ENCODE data around the gene KBTBD13. TPM values are rescaled to one million over a fixed set of nuclear protein-coding genes. Genes with fewer than 3 reads are reported as not detected.
A peak's percentile ranks its signal among the peaks of the same experiment; 100 is the strongest.

Gene KBTBD13
- total and polyA plus RNA-seq, 12 donors: 0.84 to 20.5 (median 4.6) TPM

DNA sequence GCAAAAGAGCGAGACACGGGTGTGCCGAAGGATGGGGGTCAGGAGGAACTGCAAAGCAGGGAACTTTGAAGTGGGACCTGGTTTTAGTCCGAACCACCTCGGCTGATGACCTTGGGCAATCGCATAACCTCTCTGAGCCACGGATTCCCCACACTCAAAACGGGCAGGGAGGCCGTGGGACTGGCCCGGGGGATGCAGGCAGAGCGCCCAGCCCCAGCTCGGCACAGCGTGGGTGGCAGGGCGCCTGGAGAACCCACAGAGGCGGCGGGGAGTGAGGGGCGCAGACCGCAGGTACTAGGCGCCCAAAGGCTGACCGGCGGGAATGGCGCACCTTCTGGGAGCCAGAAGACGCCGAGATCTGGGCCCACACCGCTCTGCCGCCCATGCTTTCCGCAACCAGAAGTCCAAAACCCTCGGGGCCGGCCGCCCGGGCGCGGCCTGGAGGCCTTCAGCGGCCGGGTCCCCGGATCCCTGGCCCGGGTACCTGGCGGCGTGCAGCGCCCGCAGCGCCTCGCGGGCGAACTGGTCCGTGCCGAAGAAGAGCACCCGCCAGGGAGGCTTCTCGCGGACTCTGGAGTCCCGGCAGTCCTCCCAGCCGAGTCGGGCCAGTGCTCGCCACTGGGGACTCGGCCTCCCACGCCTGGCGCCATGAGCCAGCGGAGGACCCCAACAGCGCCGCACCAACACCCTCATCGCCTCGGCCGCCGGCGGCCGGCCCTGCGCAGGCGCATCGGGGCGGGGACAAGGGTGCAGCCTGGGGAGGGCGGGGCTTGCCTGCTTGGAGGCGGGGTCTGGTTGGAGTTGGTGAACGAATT lies 47.4 kb upstream of the KBTBD13 start, which contains the start of gene MTFMT:
Gene MTFMT, minus strand, starts transcription at position 719 of the 815 bp plus-strand sequence. Its CDS starts 26 bp downstream, at position 693.
- ATAC-seq (peak; percentile 94 to 98 (median 97)), DNase-seq (peak; percentile 93 to 95)
- peak within 1 kb of the TSS; percentile 8 to 89 (median 84) for H3K27ac ChIP-seq
- H3K36me3 ChIP-seq: peaks cover 0 to 29% (median 23%) of the 10 kb centered on the region in 9 donors
- 0 to 1% methylated on average over 66 to 73 of the region's 73 CpGs for WGBS, 2 donors
- no peaks in the 10 kb centered on the region for H3K9me3 ChIP-seq
- intact Hi-C loops (cut with DNase I): loop anchor here in 1 of 10 donors (5.0 kb wide), 1 partner anchor 42 kb away; the partner anchor contains the start of gene SPG21
- peak within 1 kb of the TSS; percentile 45 to 99 (median 94) for H3K4me3 ChIP-seq
- TF ChIP-seq, protein P1, sequence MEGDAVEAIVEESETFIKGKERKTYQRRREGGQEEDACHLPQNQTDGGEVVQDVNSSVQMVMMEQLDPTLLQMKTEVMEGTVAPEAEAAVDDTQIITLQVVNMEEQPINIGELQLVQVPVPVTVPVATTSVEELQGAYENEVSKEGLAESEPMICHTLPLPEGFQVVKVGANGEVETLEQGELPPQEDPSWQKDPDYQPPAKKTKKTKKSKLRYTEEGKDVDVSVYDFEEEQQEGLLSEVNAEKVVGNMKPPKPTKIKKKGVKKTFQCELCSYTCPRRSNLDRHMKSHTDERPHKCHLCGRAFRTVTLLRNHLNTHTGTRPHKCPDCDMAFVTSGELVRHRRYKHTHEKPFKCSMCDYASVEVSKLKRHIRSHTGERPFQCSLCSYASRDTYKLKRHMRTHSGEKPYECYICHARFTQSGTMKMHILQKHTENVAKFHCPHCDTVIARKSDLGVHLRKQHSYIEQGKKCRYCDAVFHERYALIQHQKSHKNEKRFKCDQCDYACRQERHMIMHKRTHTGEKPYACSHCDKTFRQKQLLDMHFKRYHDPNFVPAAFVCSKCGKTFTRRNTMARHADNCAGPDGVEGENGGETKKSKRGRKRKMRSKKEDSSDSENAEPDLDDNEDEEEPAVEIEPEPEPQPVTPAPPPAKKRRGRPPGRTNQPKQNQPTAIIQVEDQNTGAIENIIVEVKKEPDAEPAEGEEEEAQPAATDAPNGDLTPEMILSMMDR (IDR thresholded peaks at IDR 0.05): peak in 1 of 9 donors; percentile 10
- H3K4me1 ChIP-seq: peaks cover 2 to 34% (median 17%) of the 10 kb centered on the region in 9 donors
- no peaks in the 10 kb centered on the region for H3K27me3 ChIP-seq

DNA sequence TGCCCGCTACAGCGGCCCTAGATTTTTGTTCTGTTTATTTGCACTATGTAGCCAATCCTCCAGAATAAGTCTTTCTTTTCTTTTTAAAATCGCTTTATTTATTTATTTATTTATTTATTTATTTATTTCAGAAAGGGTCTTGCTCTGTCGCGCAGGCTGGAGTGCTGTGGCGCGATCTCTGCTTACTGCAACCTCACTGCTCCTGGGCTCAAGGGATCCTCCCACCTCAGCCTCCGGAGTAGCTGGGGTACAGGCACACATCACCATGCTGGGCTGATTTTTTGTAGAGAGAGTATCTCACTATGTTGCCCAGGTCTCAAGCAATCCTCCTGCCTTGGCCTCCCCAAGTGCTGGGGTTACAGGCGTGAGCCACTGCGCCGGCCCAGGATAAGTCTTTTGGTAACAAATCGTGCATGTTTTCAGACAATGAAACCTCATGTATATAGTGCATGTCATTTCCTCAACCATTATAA lies 46.8 kb upstream of the KBTBD13 start:
- H3K27ac ChIP-seq: peak overlapping the region in 8 of 10 donors; percentile 73 to 89 (median 84)

DNA sequence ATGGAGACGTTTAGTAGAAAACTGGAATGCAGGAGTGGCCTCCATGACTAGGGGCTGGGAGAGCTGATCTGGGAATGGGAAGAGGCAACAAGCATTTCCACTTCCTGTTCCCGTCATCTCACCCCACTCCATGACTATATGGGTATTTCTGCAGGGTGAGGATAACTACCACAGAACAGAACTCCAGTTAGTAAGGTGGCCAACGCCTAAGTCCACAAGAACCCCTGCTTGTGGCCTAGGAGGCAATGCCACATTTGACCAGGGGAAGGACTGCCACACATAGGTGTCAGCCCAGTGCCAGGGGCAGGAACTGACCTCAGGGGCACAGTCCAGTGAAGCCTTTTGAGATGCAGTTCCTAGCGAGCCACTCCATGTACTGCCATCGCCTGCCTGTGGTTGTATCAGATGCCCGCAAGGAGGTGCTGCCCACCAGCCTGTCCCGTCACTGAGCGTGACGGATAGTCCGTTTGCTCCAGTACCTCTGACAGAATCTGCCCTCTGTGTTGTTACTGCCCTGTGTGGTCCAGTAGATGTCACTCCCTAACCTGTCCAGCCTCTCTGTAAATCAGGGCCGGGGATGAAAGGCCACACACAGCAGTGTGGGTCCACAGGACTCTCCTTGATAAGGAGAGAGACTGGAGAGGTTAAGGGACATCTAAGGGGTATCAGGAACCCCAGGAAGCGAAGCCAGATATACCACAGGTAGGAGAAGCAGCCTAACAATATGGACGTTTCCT lies 43.6 kb upstream of the KBTBD13 start:
- Histone ChIP-seq H3K36me3 (no peaks in the 10 kb centered on the region), H3K4me3 (no peak overlapping the region), H3K27ac (no peak overlapping the region), H3K9me3 (no peaks in the 10 kb centered on the region), H3K27me3 (no peaks in the 10 kb centered on the region), H3K4me1 (peaks cover 2 to 24% (median 13%) of the 10 kb centered on the region in 9 donors)
- WGBS, 2 donors: 31 to 33% methylated on average over 13 of the region's 13 CpGs
- peak; percentile 38 to 50 for DNase-seq
- intact Hi-C loops (cut with DNase I): loop anchor here in 7 of 10 donors (2.0 to 10.0 kb wide), 9 partner anchors 49 to 262 kb away; partner anchors contain the start of genes PARP16 (in 2 of the 7) and RNU5A-1 (in 2 of the 7)
- TF ChIP-seq, protein P1 (IDR thresholded peaks at IDR 0.05): peak; percentile 18 to 71 (median 56)
- peak in 7 of 8 donors; percentile 30 to 78 (median 61) for ATAC-seq

More for the DNA sequence above, 46.8 kb upstream of the KBTBD13 start:
- 63 to 65% methylated on average over 12 of the region's 12 CpGs for WGBS, 2 donors
- peaks cover 2 to 34% (median 17%) of the 10 kb centered on the region in 9 donors for H3K4me1 ChIP-seq
- H3K36me3 ChIP-seq: peaks cover 0 to 22% (median 17%) of the 10 kb centered on the region in 9 donors
- no peaks in the 10 kb centered on the region for H3K27me3 ChIP-seq
- ATAC-seq (peak in 1 of 8 donors; percentile 27), DNase-seq (no peak)
- H3K4me3 ChIP-seq: peak overlapping the region in 9 of 10 donors; percentile 64 to 99 (median 97)
- TF ChIP-seq, protein P1 (IDR thresholded peaks at IDR 0.05): no peak
- intact Hi-C loops (cut with DNase I): loop anchor here in 7 of 10 donors (5.0 to 10.0 kb wide), 9 partner anchors 42 to 265 kb away; partner anchors contain the start of genes PARP16 (in 2 of the 7), RNU5A-1 (in 2 of the 7) and SPG21 (in 1 of the 7)
- H3K9me3 ChIP-seq: no peaks in the 10 kb centered on the region
